Pancreas (tissue), 10 donors: ENCODE data around the gene FHIT. TPM values are rescaled to one million over a fixed set of nuclear protein-coding genes. Genes with fewer than 3 reads are reported as not detected.

Experiments
- ATAC-seq, 4 donors: fragments of 200-7000 bp; cut with Tn5 transposase; one replicate each; pipeline versions ENCODE4 v1.8.0 to v1.9.1; 2020; ENCODE audit warnings: mild to moderate bottlenecking in 4 of 4, moderate library complexity in 4 of 4
- DNase-seq, 6 donors: peaks; one replicate each; pipeline ENCODE4 v3.0.0-alpha.2; 2020
- FAIRE-seq: peaks from 2 replicates; lab custom pipeline; 2012; peaks lifted over from hg19 to GRCh38; lab: Jason Lieb, UNC
- H3K27ac ChIP-seq, 4 donors: fragments of 200-600 bp; sonication (generic); 1 replicate in 3 of 4; 2 replicates in 1 of 4; pipeline versions ENCODE4 v1.5.0 to v1.8.0; 2020
- H3K27me3 ChIP-seq, 4 donors: fragments of 200-600 bp; one replicate each; pipeline ENCODE4 v1.8.0; 2021
- H3K36me3 ChIP-seq, 3 donors: fragments of 200-600 bp; sonication (generic) in 1 of 3; one replicate each; pipeline versions ENCODE4 v1.5.0 to v1.8.0; 2020 to 2021
- H3K4me1 ChIP-seq, 3 donors: fragments of 200-600 bp; one replicate each; pipeline ENCODE4 v1.8.0; 2021
- H3K4me3 ChIP-seq, 4 donors: fragments of 200-600 bp; sonication (generic) in 2 of 4; one replicate each; pipeline versions ENCODE4 v1.5.0 to v1.8.0; 2020 to 2021
- H3K9me3 ChIP-seq, 4 donors: fragments of 200-600 bp; one replicate each; pipeline ENCODE4 v1.8.0; 2021
- WGBS, 2 donors: extraction: QIAGEN DNeasy Blood & Tissue Kit; methylation state at CpG; one replicate each; pipeline ENCODE4 v1.1.7; 2013; 5-methylcytosine and 5-hydroxymethylcytosine counted together
- intact Hi-C, 3 donors: fragments of 100-400 bp; cut with DNase I; formaldehyde crosslinking; loops; one replicate each; pipeline versions ENCODE4 v1.11.1 to v1.14.2; 2022
- polyA plus RNA-seq, 2 donors: library from polyadenylated mRNA; stranded (reverse); fragments of 200-250 nt; gene quantifications; one replicate each; pipeline ENCODE4 v1.2.3, GENCODE V29; 2013
- total RNA-seq, 6 donors: library from RNA; stranded (reverse); fragmentation: NEBNext Ultra II Directional in 4 of 6; extraction: Animal tissue kit (Norgen Biotek cat#: 25700) in 4 of 6; gene quantifications; one replicate each; pipeline versions ENCODE4 v1.2.1 to v1.2.4, GENCODE V29; 2021 to 2023
- TF ChIP-seq, protein P1 (sequence below), 4 donors: fragments of 200-600 bp; sonication (generic) in 3 of 4; IDR thresholded peaks; one replicate each; pipeline versions ENCODE4 v1.5.0 to v1.8.0; 2021; ENCODE audit warnings: antibody characterized with exemption in 4 of 4
- donor health status: healthy with polysubstance abuse.
- donor health status: DM: no; HTN: no; CAD: no; lungs with moderate emphysema.
- donor health status: DM: no; HTN: no; CAD: no.
- donor health status: control.
- donor health status: control.
- donor health status: Bipolar disorder and iron deficiency.
- donor health status: DM: yes; HTN: yes; CAD: no.
- donor health status: DM: no; HTN: no; CAD: no.
- donor health status: DM: no; HTN: no; CAD: no.
- donor health status: DM: yes; HTN: yes; CAD: no.

The FHIT gene
- total and polyA plus RNA-seq, 8 donors: 4.8 to 15.7 (median 8.0) TPM

- DNase-seq (no peak), ATAC-seq (peak in 2 of 4 donors; percentile 44 to 57), FAIRE-seq (no peak)
- Histone ChIP-seq H3K36me3 (no peaks in the 10 kb centered on the region), H3K4me1 (no peaks in the 10 kb centered on the region), H3K9me3 (no peaks in the 10 kb centered on the region), H3K27me3 (no peaks in the 10 kb centered on the region), H3K4me3 (no peak overlapping the region), H3K27ac (no peak overlapping the region)
- intact Hi-C loops: no loop called here
- TF ChIP-seq, protein P1, sequence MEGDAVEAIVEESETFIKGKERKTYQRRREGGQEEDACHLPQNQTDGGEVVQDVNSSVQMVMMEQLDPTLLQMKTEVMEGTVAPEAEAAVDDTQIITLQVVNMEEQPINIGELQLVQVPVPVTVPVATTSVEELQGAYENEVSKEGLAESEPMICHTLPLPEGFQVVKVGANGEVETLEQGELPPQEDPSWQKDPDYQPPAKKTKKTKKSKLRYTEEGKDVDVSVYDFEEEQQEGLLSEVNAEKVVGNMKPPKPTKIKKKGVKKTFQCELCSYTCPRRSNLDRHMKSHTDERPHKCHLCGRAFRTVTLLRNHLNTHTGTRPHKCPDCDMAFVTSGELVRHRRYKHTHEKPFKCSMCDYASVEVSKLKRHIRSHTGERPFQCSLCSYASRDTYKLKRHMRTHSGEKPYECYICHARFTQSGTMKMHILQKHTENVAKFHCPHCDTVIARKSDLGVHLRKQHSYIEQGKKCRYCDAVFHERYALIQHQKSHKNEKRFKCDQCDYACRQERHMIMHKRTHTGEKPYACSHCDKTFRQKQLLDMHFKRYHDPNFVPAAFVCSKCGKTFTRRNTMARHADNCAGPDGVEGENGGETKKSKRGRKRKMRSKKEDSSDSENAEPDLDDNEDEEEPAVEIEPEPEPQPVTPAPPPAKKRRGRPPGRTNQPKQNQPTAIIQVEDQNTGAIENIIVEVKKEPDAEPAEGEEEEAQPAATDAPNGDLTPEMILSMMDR (IDR thresholded peaks at IDR 0.05): no peak
- 50 to 53% methylated on average over 3 of the region's 3 CpGs for WGBS, 2 donors
Observed at GRCh38 chr3:61186030-61186429, 65.2 kb downstream of the FHIT start.

DNA sequence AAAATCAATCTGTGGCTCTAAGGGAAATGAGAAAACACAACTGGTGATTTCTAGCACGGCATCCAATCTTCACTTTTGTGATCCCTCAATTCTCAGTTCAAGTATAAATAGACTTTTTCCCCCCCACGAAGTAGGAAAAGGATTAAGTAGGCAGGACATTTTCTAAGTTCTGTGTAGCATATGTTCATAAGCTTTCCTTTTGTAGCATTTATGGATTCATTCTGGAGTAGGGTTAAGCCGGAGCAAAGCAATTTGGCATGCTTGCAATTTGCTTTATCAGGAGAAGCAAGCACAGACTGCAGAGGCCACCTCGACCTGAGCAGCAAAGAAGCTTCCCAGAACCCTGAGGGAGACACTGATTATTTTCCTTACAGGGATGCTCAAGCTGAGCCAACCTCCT, 66.3 kb downstream of the FHIT start:
- no peaks in the 10 kb centered on the region for H3K9me3 ChIP-seq
- no peak overlapping the region for H3K4me3 ChIP-seq
- no peaks in the 10 kb centered on the region for H3K4me1 ChIP-seq
- H3K36me3 ChIP-seq: no peaks in the 10 kb centered on the region
- TF ChIP-seq, protein P1 (IDR thresholded peaks at IDR 0.05): no peak
- ATAC-seq (no peak), DNase-seq (no peak), FAIRE-seq (no peak)
- intact Hi-C loops: no loop called here
- H3K27me3 ChIP-seq: no peaks in the 10 kb centered on the region
- no peak overlapping the region for H3K27ac ChIP-seq
- 43 to 52% methylated on average over 4 of the region's 4 CpGs for WGBS, 2 donors

GRCh38 chr3:61182662-61183061, 68.6 kb downstream of the FHIT start:
- TF ChIP-seq, protein P1 (IDR thresholded peaks at IDR 0.05): no peak
- no peaks in the 10 kb centered on the region for H3K36me3 ChIP-seq
- no peak for ATAC-seq
- H3K27ac ChIP-seq: no peak overlapping the region
- no peak overlapping the region for H3K4me3 ChIP-seq
- intact Hi-C loops: no loop called here
- H3K4me1 ChIP-seq: no peaks in the 10 kb centered on the region
- no peaks in the 10 kb centered on the region for H3K9me3 ChIP-seq
- no peaks in the 10 kb centered on the region for H3K27me3 ChIP-seq
- DNase-seq: no peak
- no peak for FAIRE-seq

DNA sequence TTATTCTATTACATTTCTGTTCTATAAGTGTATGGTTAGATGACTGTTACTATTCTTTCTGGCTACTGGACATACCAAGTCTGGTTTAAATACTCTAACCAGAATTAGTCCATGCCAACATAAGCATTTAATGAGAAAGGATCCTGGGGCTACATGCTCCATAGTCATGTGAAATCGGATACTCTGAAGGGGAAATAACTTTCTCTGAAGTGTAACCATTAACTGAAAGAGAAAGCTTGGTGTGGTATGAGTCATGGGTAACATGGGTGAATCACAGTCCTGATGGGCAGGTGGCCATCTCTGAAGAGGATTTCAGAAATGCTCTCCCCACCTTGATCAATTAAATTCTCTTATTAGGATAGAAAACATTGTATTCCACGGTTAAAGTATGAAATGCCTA, 69.4 kb downstream of the FHIT start:
- Histone ChIP-seq H3K27ac (no peak overlapping the region), H3K36me3 (no peaks in the 10 kb centered on the region), H3K27me3 (no peaks in the 10 kb centered on the region), H3K9me3 (no peaks in the 10 kb centered on the region), H3K4me3 (no peak overlapping the region), H3K4me1 (no peaks in the 10 kb centered on the region)
- WGBS, 2 donors: 72 to 89% methylated on average over 2 of the region's 2 CpGs
- TF ChIP-seq, protein P1 (IDR thresholded peaks at IDR 0.05): no peak
- DNase-seq: no peak
- intact Hi-C loops: no loop called here
- FAIRE-seq: no peak
- ATAC-seq: peak in 3 of 4 donors; percentile 73 to 94 (median 86)

DNA sequence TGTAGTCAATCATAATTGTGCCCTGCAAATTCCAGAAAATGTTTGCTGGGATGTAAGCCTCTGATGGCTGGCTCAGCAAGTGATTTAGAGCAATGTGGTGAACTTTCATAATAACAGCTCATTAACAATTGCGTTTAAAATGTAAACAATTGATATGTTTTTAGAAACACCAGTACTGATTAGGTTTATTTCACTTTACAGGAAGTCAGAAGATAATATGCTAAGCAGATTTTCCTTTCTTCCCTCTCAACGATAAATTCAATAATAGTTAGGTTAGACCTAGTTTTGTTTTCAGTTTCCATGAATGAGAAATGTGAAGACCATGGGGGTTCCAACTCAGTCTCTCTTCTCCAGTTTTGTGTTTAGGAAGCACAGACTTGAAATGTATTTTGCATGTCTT, 71.0 kb downstream of the FHIT start:
- 59 to 74% methylated on average over 2 of the region's 2 CpGs for WGBS, 2 donors
- FAIRE-seq: no peak
- Histone ChIP-seq H3K9me3 (no peaks in the 10 kb centered on the region), H3K27me3 (no peaks in the 10 kb centered on the region), H3K4me1 (no peaks in the 10 kb centered on the region), H3K36me3 (no peaks in the 10 kb centered on the region), H3K4me3 (no peak overlapping the region), H3K27ac (no peak overlapping the region)
- intact Hi-C loops: no loop called here
- DNase-seq: no peak
- TF ChIP-seq, protein P1 (IDR thresholded peaks at IDR 0.05): no peak
- ATAC-seq: no peak
